SIG-M5 treated with dmso at 0.1 percent for 504 hours (cell line): ENCODE measurements around the gene CDC34.
"Not testable (repeated sequence)": the region's sequence is repeated elsewhere in the genome, so short reads cannot be mapped to it uniquely, and the experiment has no call there.

Experiments used
- DNase-seq: peaks from one replicate; lab custom pipeline; 2025; ENCODE audit not compliant: unreplicated experiment; lab: John Stamatoyannopoulos, UW

CDC34 gene

GRCh38 chr19:572743-573518 lies 41.4 kb downstream of the CDC34 start:
- DNase-seq, result no peak

GRCh38 chr19:573519-573825 lies 41.9 kb downstream of the CDC34 start:
- DNase-seq, result no peak

GRCh38 chr19:574658-575526 lies 43.3 kb downstream of the CDC34 start:
- DNase-seq, result no peak

GRCh38 chr19:575527-576506 lies 44.3 kb downstream of the CDC34 start:
- no peak for DNase-seq

- DNase-seq, result no peak
Measured at GRCh38 chr19:576768-577438, 45.3 kb downstream of the CDC34 start.

- no peak for DNase-seq
Measured at GRCh38 chr19:577439-578392, 46.2 kb downstream of the CDC34 start.

GRCh38 chr19:579111-579841 lies 47.7 kb downstream of the CDC34 start:
- no peak for DNase-seq

GRCh38 chr19:579842-580155 lies 48.2 kb downstream of the CDC34 start:
- DNase-seq, result no peak

- no peak for DNase-seq
Measured at GRCh38 chr19:580274-580835, 48.8 kb downstream of the CDC34 start.

- DNase-seq, result no peak
Measured at GRCh38 chr19:581399-582111, 50.0 kb downstream of the CDC34 start.

GRCh38 chr19:582497-583197 lies 51.1 kb downstream of the CDC34 start:
- no peak for DNase-seq

GRCh38 chr19:583198-583967 lies 51.8 kb downstream of the CDC34 start:
- no peak for DNase-seq

GRCh38 chr19:583968-584239 lies 52.3 kb downstream of the CDC34 start:
- DNase-seq, result no peak

GRCh38 chr19:584240-585001 lies 52.9 kb downstream of the CDC34 start:
- no peak for DNase-seq

- not testable (repeated sequence) for DNase-seq
Measured at GRCh38 chr19:585146-585545, 53.6 kb downstream of the CDC34 start.

GRCh38 chr19:585551-586110 lies 54.1 kb downstream of the CDC34 start:
- DNase-seq, result no peak
